Measurements from ENCODE around the gene KRT6B.
"Not testable (repeated sequence)": the region's sequence is repeated elsewhere in the genome, so short reads cannot be mapped to it uniquely, and the experiment has no call there.

The KRT6B gene

DNA sequence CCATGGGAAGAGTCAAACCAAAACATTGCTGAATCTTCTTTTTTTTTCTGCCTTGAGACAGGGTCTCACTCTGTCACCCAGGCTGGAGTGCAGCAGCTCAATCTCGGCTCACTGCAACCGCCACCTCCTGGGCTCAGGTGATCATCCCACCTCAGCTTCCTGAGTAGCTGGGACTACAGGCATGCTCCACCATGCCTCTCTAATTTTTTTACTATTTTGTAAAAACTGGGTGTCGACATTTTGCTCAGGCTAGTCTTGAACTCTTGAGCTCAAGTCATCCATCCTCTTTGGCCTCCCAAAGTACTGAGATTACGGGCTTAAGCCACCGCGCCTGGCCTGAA lies 16.3 kb downstream of the KRT6B start:
- DNase-seq, result no peak

DNA sequence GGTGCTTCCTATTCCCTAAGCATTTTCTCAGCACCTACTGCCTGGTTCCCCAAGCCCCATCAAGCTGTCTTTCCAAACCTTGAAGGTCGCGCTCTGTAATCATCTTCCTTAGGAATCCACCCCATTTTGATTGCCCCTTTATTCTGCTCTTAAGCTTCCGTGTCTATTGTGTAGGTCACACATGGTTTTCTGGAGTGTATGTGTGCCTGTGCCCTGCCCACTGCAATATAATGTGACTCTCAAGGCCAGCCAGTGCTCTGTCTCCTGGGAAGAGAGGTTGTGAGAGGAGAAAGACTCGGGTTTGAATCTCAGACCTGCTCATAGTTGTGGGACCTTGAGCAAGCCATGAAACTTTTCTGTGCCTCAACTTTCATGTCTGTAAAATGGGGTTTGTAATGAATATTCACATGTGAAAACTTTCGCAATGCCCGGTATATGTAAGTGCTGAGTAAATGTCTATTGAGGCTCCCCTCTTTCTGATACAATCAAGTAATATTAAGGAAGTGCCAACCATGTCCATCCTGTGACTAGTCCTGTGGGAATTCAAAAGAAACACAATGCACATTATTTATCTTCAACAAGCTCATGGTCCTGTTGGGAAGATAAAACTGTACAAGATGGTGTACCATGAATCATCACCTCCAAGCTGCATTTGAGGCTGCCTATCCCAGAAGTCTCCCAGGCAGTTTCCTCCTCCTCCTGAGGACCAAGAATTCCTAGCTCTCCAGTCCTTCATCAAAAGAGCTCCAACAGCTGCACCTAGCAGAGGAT lies 17.0 kb downstream of the KRT6B start:
- DNase-seq, result no peak

DNA sequence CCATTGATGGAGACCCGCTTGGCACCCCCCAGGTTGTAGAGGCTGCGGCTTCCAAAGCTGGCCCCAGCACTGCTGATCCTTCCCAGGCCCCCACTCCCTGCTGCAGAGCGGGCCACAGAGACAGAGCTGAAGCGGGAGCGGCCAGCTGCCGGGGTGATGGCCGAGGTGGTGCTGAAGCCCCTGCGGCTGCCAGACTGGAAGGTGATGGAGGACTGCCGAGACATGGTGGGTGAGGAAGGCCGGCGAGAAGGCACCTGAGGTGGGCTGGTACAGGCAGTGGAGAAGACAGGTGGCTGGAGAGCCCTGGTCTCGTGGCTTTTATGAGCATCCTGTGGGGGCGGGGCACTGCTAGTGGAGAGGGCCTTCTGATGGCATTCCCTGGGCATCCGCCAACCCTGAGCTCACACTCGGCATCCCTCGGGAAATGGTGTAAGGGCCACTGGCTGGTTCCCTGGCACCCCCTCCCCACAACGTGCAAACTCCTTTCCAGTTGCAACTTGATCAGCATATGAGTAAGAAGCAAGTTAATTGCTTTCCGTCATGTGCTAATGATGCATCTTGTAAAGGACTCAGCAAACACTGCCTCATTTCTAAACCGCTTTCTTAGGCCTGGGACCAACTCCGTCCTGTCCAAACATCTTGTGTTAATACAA lies 17.7 kb downstream of the KRT6B start, which contains the start of gene KRT75:
Gene KRT75 (minus strand): TSS at position 291 of the 653 bp plus-strand sequence. CDS start 67 bp downstream, at position 224.
- no peak for DNase-seq

DNA sequence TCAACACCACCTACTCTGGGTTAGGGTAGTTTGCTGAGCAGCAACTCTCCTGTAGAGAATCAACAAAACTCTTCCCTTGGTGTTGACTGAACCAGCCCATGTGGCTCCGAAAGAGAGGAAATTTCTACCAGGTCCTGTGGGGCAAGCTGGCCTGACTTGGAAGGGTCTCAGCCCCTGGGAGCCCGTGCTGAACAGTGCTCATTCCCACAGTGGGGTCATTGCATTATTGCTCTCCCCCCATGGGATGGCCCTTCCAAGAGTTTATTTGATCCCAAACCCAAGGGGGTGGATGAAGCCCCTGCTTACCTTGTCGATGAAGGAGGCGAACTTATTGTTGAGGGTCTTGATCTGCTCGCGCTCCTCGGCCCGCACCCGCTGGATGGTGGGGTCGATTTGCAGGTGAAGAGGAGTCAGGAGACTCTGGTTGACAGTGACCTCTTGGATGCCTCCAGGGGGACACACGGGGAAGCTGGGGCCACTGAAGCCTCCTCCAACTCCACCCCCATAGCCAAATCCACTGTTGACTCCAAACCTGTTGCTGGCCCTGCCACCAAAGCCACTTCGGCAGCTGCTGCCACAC lies 18.4 kb downstream of the KRT6B start:
- no peak for DNase-seq

DNA sequence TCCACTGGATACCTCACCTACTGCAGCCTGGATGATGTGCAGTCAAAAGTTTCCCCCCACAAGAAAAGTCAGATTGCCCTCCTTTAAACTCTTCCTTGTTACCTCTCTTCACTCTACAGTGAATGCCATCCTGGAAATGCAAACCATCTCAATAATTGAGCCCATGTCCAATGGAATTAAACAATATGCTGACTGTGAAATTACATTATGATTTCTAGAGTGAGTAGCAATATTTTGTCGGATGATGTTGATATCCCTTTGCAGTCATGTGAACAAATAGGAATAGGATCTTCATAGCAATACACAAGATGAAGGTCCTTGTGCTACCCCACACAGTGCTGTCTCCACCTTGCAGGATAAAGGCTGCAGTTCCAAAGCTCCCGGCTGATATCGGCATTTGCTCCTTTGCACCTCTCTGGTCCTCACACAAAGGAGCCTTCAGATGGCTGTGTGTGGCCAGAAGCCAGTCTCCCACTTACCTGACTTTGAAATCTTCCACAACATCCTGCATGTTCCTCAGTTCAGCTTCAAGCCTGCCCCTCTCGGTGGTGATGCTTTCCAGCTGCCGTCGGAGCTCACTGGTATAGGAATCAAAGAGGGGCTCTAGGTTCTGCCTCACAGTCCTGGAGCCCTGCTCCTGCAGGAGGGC lies 19.3 kb downstream of the KRT6B start:
- DNase-seq, result no peak

DNA sequence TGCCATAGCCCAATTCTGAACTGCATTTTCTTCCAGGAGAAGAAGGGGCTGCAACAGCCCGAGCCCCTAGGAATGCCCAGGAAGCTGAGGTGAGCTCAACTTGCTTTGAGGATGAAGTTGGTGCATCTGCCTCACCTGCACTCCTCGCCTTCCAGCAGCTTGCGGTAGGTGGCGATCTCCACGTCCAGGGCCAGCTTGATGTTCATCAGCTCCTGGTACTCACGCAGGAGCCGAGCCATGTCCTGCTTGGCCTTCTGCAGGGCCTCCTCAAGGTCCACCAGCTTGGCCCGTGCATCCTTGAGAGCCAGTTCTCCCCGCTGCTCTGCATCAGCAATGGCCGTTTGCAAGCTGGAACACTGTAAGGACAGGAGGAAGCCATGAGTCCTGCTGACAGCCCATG lies 23.8 kb downstream of the KRT6B start:
- DNase-seq, result no peak

DNA sequence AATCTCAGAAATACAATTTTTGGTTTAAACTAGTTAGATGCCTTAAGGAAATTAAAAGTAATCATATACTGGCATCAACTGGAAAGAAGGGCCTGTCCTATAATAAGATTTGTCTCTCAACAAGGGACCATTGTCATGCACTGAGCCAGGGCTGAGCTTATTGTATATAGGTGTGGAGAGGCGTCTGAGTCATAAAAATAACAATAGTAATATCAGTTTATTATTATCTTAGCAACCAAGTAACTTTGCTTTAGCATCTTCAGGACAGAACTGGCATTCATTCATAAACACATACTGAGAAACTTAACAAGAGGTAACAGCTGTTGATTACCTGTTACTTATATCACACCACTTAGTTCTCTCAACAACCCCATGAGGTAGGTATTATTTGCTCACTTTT lies 24.9 kb downstream of the KRT6B start:
- no peak for DNase-seq

DNA sequence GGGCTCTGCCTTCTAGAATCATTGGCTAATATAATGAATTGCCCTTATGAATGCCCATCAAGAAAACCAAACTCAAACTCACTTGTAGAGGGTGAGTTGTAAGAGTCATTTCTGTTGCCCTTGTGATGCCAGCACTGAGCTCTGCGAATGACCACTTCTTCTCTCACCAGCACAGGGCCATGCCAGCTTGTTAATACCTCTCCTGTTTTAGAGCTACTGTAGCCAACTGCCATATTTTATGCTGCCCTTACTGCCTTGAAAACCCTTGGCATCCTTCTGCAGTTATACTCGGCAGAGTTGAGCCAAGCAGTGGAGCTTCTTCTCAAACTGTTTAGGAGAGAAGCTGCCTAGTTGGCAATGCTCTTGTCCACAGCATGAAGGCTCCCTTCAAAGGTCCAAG lies 25.9 kb downstream of the KRT6B start:
- DNase-seq, result no peak

DNA sequence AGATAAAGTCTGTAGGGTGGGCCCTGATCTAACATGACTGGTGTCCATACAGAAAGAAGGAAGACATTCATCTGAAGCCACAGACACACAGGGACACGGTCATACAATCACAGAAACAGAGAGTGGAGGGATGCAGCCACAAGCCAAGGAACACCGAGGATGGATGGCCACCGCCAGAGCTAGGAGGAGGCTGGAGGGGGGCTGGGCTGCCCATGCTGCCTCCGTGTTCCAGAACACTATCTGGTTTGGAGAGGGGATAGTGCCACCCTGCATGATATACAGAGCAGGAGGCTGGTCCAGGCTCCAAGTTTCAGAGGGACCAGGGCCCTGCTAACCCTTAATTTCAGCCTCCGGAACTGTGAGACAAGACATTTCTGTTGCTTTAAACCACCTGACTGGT lies 26.5 kb downstream of the KRT6B start:
- DNase-seq, result no peak

DNA sequence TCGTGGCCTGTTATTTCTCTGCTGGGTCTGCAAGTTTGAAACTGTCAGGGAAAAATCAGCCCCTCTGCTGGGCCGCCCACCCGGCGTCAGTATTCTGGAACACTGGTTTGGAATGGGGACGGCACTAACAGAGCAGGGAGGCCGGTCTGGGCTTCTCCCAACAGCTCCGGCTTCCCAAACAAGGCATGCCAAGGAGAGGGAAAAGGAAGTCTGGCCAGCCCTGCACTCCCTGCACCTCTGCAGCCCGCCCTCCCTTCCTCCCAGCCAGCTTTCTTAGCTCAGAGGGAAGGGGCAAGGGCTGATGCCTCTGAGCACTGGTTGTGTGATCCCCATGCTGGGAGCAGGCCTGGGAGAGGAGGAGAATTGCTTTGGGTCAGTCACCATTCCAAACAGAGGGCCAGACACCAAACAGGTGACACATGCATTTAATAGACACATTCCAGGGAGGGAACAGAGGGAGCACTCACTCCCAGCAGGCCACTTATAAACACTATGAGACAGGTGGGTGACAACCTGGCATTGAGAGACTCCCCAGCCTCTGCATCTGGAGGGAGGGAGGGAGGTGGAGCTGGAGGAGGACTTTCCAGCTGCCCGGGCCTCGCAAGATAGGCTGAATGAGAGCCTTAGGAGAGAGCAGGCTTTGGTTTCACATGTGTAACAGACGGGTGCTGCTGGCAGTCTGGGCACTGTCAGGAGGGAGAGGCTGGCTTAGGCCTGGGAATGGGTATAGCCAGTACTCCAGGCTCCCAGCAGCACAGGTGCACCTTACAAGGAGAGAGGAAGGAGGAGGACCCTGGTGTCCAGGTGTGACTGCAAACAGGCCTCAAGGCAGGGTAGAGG lies 28.1 kb downstream of the KRT6B start:
- no peak for DNase-seq

DNA sequence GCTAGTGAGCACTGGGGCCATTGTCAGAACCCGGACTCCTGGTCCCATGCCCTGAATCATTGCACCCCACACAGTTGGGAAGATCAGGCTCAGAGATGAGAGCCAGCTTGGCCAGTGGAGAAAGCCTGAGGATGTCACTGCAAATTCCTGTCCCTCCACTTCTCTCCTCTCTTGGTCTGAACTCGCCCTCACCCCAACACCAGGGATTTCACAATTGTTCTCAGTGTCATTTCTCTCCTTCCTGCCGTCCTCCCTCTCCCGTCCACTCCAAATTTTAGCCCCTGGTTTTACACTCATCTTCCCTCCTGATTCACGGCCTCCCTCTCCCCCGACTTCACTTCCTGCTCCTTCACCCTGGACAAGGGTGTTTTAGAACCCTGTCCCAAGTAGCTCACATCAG lies 28.9 kb downstream of the KRT6B start:
- no peak for DNase-seq

DNA sequence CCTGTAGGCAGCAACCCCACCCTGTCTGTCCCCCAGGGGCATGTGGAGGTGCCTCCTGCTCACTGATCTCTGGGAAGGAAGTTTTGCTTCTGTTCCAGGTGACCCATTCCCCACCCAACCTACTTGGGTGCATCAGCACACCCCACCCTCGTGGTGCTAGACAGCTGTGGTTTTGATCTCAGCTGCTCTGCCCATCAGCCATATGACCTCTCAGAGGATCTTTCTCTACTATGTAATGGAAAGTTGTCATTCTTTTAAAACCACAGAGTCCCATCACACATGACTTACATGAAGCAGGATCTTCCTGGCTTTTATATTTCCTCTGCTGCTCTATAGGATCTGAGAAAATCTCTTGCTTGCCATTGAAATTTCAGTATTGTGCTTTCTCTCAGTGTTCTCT lies 32.3 kb downstream of the KRT6B start:
- DNase-seq, result no peak

DNA sequence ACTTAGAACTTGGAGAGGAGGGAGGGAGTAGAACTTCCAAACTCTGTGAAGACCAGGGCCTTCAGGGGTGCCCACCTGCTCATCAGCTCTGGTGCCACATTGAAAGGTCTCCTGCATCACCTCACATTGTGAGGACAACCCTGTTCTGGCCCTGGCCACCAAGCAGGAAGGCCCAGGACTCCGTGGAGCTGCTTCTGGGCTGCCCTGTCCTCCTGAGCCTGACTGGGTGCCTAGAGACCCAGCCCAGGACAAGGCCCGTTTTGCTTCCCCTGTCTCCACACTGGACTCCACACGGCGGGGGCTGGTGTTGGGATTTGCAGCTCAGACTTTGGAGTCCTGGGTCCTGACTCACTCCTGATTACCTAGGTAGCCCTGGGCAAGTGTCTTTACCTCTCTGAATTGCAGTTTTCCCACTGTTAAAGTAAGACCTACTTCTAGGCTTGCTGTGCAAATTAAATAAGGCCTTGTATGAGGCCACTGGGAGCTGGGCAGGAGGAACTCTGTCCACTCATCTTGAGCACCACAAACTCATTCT lies 33.3 kb downstream of the KRT6B start:
- DNase-seq, result no peak

DNA sequence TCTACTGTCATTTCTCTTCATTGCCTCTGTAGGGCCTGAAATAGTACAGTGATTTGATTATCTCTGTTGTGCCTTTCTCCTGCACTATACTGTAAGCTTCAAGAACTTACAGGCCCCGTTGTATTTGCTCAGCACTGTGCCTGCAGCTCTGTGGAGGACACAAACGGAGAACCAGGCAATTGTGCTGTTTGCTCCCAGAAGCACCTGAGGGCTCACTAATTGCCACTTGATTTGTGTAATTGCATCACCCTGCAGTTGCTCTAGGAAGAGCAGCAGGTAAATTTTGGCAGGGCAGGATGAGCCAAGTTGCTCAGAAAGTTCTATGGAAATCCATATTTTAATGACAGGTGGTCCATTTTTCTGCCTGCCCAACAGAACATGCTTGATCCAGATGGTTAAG lies 34.2 kb downstream of the KRT6B start:
- no peak for DNase-seq

DNA sequence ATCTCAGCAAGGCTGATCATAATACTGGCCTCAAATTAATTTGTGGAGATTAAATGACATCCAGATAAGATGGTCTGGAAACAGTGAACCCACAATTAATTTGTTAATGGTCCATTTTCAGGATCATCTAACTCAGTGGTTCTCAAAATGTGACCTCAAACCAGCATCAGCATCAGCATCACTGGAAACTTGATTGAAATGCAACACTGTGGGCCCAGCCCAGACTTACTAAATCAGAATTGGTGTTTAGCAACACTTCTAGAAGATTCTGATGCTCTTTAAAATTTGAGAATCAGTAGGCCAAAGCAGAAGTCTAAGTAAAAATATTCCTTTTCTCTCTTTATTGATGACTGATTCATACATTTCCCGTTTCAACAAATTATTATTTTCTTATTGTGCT lies 35.2 kb downstream of the KRT6B start:
- DNase-seq, result no peak

DNA sequence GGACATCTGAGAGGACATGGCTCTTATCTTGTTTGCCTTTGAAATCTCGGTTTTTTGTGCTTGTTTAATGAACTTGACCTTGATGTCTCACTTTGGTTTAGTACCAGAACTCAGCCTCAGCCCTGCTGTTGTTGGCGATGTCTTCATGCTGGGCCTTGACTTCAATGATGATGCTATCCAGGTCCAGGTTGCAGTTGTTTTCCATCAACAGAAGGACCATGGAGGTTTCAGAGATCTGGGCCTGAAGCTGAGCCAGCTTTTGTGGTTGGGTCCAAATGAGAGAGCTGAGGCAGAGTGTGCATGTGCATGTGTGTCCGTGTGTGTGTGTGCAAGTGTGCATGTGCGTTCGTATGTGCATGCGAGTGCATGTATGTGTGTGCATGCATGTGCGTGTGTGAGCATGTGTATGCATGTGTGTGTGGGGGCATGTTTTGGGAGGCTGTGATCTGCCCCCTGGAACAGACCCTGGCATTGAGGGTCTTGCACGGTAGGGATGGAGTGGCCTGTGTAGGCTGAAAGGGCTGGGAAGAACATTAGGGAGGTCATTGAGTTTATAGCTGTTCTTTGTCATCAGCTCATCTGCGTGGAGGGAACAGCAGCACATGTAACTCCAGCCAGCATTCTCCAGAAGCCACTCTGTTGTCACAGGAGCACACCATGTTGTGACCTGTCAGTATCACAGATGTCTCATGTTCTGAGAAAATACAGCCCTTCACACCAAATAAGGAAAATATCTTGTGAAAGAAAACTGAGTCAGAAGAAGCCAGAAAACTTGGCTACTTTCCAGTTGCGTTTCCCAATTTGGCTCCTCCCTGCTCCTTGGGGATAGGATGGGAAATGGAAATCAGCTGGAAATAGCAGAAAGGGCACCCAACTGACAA lies 35.8 kb downstream of the KRT6B start:
- no peak for DNase-seq

DNA sequence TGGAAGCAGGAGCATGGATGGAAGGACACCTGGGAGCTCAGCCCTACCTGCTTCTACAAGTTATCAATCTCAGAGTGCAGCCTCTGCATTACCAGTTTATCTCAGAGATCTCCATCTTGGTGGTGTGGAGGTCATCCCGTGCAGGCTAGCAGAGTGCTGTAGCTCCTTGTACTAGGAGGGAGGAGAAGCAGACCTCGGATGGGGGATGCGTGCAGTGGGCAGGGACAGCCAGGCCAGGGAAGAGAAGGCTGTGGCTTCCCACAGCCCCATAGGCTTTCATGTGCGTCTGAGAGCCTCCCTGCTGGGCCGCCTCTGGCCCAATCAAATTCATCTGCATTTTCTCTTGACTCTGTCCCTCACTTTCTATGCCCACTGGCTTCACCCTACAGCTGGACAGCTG lies 37.0 kb downstream of the KRT6B start:
- no peak for DNase-seq

DNA sequence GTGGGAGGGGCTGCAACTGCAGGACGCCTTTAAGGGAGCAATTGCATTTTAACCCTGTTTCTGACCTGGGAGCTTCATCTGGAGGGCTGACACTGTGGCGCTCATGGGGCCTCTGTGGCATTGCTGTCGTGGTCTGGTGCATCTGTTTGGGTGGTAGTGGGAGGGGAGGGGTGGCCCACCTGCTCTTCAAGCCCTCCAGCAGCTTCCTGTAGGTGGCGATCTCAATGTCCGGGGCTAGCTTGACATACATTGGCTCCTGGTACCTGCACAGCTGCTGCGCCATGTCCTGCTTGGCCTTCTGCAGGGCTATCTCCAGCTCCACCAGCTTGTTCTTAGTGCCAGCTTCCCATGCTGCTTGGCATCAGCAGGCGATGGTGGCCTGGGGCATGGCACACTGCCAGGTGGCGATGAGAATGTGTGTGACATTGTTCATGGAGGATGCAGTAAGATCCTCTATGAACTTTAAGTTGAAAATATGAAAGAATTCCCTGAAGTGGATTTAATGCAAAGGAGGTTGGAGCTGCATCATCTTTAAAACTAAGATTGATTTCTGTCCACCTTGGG lies 38.1 kb downstream of the KRT6B start:
- no peak for DNase-seq

DNA sequence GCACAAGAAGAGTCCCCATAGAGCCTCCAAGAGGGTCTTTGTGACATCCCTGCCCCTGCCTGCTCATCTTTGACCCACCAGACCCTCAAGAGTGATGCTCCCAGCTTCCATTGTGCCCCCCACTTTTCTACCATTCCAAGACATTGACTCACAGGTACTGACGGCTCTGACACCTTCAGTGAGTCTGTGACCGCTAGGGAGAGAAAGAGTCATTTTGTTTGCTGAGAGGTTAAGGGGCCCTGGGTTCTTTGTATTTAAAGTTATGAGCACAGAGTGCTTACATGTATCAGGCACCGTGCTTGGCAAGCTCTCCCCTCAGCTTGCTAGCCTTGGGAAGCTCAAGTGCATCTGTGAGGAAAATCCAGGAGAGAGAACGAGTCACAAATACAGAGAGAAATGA lies 38.7 kb downstream of the KRT6B start:
- DNase-seq, result no peak

DNA sequence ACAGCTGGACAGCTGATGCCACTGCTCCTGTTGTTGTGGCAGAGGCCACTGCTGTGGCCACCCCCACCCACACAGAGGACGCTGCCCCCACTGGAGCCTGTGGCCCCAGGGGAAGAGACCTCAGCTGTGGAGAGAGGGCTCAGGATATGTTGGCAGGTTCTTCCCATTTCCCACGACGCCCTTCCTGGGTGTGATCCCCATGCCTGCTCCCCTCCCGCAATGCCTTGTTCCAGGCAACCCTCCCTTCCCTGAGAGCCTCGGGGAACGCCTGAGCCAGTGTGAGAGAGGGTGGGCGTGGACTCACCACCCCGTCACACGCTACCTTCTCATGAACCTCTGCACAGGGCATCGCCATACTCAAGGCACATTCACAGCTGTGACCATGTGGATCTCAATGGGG lies 40.1 kb downstream of the KRT6B start:
- no peak for DNase-seq

DNA sequence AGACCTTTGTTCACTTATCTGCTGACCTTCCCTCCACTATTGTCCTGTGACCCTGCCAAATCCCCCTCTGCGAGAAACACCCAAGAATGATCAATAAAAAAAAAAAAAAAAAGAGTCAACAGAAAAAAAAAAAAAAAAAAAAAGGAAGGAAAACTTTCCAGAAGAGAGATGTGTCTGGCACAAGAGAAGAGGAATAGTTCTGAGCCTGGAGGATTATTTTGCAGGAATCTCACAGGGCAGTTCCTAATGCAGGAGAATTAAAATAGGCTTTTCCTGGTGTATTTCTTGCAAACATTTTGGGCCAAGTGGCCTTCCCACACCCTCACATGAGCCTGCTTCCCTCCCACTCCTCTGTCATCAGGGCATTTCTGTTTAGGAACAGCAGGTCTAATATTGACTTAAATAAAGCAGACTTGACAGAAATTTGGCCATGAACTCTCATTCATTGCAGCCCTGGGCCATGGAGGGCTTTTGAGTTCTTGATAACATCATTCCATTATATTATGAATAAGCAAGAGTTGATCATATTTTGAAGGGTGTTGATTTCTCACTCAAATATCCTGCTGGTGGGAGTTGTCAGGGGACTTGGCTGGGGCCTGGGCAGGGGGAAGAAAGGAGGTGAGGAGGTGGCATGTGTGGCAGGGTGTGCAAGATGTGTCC lies 41.2 kb downstream of the KRT6B start:
- DNase-seq, result not testable (repeated sequence)
